ENCODE results near the gene TPSG1.

- TF ChIP-seq CTCF (conservative IDR thresholded peaks at IDR 0.05) (no peak), ZFX (IDR thresholded peaks at IDR 0.05) (no peak)
These were observed 1.5 kb downstream of the TPSG1 start for GRCh38 chr16:1223355-1224214.
